Measurements from ENCODE around the gene ACACB.

Gene ACACB

DNA sequence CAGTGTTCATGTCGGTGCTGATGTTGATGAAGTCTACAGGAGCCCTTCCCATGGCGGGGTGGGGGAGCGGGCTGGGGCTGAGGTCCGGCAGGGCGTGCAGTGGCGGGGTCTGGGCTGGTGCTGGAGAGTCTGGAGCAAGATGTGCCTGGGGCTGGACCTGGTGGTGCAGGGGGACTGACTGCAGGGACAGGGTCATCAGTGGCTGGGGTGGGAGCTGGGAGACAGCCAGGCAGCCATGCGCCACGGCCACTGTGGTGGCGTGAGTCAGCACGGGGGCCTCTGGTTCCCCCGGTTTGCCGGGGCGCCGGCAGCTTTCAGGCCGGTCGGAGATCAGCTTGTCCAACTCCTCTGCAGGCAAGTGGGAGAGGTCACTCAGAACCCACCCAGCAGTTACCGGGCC lies 165.1 kb downstream of the ACACB start:
- DNase-seq = no peak

DNA sequence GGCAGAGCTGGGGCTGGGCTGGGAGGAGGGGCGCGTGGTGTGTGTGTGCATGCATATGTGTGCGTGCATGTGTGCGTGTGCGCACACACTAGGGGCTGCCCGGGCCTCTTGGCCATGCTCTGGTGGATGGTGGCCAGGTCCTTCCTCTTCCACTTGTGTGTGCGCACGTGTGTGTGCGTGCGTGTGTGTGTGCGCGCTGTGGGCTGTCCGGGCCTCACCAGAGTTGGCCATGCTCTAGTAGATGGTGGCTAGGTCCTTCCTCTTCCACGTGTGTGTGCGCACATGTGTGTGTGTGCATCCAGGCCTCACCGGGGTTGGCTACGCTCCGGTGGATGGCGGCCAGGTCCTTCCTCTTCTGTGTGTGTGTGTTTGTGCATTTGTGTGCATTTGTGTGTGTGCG lies 168.0 kb downstream of the ACACB start:
- DNase-seq = no peak

- no peak for DNase-seq
Measured at GRCh38 chr12:109286252-109286651, 169.9 kb downstream of the ACACB start.

GRCh38 chr12:109286652-109287051 lies 170.3 kb downstream of the ACACB start:
- no peak for DNase-seq

DNA sequence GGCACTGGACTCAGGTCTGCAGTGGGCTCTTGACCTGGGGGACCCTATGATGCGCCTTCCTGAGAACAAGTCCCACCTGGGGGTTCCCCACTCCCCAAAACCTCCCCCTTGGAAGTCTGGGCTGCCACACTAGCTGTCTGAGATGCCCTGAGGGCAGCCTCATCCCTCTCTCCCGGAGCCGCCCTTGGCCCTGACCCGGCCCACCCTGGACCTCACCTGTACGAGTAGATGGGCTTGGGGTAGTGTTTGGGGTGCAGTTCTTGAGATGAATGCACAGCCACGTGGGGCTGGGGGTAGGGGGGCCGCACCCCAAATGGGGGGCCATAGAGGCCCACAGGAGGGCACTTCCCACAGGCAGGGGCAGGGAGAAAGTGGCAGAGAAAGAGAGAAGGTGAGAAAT lies 170.8 kb downstream of the ACACB start:
- no peak for DNase-seq

DNA sequence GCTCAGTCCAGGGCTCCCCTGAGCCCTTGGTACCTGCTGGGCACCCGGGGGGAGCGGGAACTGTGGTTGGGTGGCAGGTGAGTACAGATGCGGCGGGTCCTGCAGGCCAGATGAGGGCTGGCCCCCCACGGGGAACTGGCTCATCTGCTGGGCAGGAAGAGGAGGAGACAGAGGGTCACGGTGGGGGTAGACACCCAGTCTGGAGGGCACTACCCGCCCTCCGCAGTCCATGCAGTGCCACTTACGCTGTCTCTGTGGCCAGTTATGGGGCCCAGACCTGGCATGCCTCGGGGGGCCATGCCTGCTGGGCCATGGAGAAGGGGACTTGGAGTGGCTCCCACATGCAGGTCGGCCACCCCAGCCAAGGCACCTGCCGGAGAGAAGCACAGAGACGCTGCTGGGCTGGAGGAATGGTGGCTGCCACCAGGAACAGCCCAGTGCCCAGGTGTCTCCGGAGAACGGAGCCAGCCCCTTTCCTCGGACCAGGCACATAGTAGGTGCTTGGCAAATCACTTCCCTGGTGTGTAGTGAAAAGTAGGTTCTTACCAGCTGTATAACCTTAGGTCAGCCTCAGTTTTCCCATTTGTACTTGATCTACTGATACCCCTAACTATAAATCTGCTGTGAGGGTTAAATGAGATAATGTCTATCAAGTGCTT lies 171.6 kb downstream of the ACACB start:
- no peak for DNase-seq

DNA sequence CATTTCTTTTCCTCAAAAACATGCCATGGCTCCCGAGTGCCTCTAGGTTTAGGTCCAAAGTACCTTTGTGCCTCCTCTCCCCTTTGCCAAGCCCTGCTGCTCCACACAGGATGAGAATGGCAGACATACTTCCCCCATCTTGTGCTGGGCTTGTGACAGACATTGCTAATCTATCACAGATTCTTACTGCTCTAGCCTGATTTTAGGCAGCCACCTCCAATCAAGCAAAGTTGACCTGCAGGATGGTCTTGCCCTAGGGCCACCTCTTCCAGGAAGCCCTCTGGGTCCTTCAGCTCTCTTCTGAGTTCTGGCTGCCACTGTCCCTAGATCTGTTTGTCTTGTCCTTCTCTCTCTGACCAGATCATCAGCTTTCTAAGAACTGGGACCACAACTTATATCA lies 172.2 kb downstream of the ACACB start:
- no peak for DNase-seq

GRCh38 chr12:109289004-109289403 lies 172.6 kb downstream of the ACACB start:
- DNase-seq = no peak

- no peak for DNase-seq
Measured at GRCh38 chr12:109289551-109289950, 173.2 kb downstream of the ACACB start.

DNA sequence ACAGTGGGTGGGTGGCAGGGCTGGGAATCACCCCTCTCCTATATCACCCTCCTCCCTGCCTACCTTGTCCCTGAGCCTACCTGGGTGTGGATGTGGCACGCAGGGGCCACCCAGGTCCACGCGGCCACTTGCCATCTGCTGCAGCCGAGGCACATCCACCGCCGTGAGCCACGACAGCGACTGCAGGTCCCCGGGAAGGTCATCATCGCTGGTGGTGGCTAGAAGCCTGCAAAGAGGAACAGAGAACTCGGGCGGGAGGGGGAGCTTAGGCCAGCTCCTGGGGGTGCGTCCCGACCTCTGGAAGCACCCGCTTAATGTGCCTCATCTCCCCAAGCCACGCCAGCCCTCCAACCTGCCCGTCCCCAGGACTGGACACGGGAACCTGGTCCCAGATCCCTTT lies 173.7 kb downstream of the ACACB start:
- no peak for DNase-seq

DNA sequence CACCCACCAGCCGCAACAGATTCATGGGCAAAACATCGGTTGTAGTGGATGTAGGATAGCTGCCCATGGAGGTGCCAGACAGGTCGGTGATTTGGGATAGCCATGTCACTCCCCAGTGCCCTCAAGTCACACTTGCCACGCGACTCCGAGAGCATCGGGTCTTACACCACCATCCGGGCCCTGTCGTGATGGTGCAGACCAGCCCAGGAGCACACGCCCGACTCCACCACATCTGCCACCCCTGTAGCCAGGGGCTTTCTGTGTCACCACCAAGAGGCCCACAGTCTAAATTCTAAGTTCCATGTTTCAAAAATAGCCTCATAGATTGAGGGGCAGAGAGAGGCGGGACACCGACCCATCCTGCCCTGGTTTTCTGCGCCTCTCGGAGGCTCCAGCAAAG lies 174.7 kb downstream of the ACACB start:
- no peak for DNase-seq

- peak; percentile 78 for DNase-seq
Measured at GRCh38 chr12:109291521-109292341, 175.3 kb downstream of the ACACB start.

DNA sequence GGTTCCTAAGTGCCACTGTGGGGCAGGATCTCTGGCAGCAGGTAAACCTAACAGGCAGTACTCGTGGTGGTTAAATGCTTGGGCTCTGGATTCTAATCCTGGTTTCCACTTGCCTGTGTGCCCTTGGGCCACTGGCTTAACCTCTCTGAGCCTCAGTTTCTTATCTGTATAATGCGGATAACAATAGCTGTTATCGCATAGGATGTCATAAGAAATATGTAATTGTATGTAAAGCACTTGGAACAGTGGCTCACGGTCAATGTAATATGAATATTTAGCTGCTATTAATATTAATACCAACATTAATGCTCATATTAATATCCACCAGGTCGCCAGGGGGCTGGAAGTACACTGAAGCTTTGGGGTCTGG lies 175.9 kb downstream of the ACACB start:
- DNase-seq = no peak

GRCh38 chr12:109293106-109293505 lies 176.7 kb downstream of the ACACB start:
- no peak for DNase-seq

GRCh38 chr12:109294286-109294796 lies 178.0 kb downstream of the ACACB start:
- DNase-seq = no peak

DNA sequence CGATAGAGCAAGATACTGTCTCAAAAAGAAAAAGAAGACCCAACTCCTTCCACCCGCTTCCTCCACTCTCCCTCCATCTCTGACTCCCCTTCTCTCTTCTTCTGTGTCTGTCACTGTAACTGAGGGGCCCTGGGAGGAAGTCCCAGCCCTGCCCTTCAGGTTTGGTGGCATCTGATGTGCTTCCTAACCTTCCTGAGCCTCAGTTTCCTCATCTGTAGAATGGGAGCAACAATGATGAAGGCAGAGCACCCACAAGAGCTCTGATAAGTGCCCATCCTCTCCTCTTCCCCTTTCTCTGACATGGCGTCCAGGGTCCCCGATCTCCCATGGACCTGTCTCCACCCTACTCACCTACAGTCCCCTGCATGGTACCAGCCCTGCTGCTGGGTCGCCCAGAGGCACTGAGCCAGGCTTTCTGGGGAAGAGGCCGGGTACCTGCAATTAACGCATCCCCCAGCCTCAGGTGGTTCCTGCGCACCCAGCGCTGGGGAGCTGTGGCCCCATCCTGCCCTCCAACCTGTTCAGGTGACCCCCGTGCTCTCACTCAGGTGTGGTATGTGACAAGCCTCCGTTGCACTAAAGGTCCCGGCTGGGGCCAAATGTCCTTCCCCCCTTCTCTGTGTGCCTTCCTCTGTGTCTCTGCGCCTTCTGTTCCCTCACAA lies 179.5 kb downstream of the ACACB start:
- DNase-seq = no peak

DNA sequence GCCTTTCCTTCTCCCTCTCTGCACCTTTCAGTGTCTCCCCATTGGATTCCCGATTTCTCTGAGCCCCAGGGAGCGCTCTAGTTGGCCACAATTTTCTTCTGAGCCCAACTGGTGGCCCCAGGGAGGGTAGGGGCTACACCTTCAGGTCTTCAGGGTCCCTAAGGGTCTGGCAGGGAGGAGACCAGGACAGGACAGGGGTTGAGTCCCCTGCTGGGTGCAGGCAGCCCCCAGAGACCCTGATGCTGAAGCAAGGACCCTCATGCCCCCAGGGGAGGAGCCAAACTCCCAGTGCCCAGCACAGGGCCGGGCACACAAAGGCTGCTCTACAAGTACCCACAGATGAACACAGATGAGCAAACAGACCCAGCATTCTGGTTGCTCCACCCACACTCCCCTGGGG lies 180.0 kb downstream of the ACACB start:
- DNase-seq = no peak

DNA sequence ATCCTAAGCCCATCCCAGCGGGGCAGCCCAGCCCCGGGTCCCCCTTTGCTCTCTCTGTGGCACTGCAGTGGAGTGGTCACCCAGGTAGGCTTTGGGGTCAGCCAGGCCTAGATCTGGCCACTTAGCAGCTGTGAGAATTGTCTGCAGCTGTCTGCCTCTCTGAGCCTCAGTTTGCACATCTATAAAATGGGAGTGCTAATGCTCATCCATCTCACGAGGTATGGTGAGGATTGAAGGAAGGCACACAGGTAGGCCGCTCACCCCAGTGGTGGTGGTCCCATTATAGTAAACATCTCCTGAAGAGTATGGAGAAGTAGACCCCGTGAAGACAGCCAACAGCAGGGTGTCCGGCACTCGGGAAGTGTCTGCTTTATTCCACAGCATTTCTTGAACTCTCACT lies 183.5 kb downstream of the ACACB start:
- no peak for DNase-seq

- DNase-seq = no peak
Measured at GRCh38 chr12:109301643-109302168, 185.3 kb downstream of the ACACB start.

DNA sequence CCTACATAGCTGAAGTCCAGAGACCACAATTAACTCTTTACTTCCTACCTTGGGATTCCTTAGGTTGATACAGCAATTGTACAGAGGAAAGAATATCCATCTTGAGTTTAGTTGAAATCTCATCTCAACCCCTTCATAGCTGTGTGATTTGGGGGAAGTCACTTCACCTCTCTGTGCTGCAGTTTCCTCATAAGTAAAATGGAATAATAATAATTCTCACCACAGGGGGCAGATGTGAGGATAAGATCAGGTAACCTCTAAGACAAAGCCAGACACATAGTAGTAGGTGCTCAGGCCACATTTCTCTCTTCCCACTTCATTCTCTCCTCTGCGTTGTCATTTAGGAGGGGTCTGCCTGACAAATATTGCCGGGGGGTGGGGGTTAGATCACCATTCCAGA lies 186.0 kb downstream of the ACACB start:
- DNase-seq = no peak

- DNase-seq = no peak
Measured at GRCh38 chr12:109302770-109303169, 186.4 kb downstream of the ACACB start.

- DNase-seq = no peak
Measured at GRCh38 chr12:109304485-109304884, 188.1 kb downstream of the ACACB start.

- DNase-seq = no peak
Measured at GRCh38 chr12:109305547-109305946, 189.2 kb downstream of the ACACB start.

DNA sequence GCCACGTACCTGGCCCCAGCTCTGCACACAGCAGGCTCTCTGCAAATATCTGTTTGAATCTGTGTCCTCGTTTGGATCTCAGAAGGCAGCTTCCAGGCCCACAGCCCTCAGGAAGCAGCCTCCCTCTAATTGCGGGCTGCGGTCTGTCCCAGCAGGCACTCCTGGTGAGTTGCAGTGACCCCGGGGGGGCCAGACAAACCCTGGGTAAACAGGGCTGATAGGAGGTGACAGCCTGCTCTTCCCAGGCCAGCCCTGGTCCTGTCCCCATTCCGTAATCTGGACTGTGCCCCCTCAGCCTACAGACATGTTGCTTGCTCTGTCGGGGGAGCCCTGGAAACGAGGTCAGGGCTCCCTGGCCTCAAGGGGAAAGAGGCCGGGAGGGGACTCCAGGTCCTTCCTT lies 190.7 kb downstream of the ACACB start:
- no peak for DNase-seq
